HG03354 (cell line): ENCODE measurements around the gene FLT3LG.

Experiments used
- ATAC-seq: cut with Tn5 transposase; IDR thresholded peaks from one replicate; pipeline ENCODE4 v1.9.1; 2021; ENCODE audit warnings: mild to moderate bottlenecking; ENCODE audit not compliant: unreplicated experiment, poor library complexity, severe bottlenecking

Gene FLT3LG

DNA sequence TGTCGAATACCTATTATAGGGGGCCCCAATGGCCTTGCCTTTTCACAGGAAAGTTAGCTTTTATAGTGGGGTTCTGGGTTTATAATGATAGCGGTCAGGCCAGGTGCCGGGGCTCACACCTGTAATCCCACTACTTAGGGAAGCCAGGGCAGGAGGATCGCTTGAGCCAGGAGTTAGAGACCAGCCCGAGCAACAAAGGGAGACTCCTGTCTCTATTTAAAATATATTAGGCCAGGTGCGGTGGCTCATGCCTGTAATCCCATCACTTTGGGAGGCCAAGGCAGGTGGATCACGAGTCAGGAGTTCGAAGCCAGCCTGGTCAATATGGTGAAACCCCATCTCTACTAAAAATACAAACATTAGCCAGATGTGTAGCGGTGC lies 29.6 kb downstream of the FLT3LG start:
- no peak for ATAC-seq

DNA sequence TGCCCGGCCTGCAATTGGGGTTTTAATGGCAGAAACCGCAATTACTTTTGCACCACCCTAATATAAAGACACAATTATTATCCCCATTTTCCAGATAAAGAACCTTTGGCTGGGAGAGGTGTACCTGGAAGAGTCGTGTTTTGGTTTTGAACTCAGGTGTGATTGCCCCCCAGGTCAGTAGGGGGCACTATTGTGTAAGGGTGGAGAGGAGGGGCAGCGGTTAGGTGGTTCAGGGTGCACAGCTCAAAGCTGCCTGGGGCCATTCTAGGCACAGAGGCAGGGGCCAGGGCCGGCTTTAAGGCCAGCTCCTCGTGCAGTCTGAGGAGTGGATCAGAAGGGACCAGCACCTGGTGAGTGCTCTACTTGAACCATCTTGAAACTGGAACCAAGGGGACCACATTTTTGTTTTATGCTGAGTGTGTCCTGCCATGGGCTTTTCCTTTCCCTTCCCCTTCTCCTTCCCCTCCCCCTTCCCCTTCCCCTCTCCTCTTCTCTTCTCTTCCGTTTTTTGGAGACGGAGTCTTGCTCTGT lies 32.6 kb downstream of the FLT3LG start:
- ATAC-seq = no peak

DNA sequence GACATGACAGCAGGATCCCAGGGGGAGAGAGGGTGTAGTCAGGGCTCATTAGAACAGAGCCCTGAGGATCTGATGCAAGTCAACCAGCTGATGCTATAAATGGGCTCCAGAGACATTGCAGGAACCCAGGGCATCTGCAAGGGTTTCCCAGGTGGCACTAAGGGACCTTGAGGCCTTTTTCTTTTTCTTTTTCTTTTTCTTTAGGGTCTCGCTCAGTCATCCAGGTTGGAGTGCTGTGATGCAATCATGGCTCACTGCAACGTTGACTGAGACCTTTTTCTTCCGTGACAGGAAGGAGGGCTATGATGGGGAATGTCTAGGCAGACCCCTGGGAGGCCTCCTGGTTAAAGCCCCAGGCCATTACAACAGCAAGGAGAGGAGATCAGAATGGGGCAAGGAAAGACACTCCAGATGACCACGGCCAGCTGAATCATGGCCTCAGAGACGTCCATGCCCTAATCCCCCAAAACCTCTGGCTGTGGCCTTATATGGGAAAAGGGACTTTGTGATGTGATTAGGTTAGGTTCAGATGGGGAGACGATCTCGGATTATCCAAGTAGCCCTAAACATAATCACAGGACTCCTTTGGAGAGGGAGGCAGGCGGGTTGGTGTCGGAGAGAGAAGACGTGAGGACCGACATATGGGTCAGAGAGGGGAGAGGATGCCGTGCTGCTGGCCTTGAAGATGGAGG lies 33.9 kb downstream of the FLT3LG start:
- ATAC-seq = no peak

DNA sequence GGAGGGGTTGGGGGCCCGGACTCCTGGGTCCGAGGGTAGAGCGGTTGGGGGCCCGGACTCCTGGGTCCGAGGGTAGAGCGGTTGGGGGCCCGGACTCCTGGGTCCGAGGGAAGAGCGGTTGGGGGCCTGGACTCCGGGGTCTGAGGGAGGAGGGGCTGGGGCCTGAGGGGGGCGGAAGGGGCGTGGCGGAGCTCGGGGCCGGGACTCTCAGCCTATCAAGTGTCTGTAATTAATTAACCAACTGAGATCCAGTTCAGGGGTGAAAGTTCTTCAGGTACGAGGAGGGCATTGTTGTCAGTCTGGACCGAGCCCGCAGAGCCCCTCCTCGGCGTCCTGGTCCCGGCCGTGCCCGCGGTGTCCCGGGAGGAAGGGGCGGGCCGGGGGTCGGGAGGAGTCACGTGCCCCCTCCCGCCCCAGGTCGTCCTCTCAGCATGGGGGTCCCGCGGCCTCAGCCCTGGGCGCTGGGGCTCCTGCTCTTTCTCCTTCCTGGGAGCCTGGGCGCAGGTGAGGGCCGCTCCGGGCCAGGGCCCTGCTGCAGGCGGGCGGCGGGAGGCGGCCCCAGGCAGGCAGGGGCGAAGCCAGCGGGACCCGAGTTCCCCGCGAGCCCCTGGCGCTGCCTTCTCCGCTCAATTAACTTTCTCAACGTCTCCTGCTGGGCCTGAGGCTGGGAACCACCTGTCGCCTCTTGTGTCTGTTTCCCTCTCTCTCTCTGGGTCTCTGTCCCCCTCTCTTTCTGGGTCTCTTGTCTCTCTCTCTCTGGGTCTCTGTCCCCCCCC lies 39.1 kb downstream of the FLT3LG start:
- ATAC-seq = no peak

GRCh38 chr19:49513746-49514118 lies 39.7 kb downstream of the FLT3LG start:
- no peak for ATAC-seq

DNA sequence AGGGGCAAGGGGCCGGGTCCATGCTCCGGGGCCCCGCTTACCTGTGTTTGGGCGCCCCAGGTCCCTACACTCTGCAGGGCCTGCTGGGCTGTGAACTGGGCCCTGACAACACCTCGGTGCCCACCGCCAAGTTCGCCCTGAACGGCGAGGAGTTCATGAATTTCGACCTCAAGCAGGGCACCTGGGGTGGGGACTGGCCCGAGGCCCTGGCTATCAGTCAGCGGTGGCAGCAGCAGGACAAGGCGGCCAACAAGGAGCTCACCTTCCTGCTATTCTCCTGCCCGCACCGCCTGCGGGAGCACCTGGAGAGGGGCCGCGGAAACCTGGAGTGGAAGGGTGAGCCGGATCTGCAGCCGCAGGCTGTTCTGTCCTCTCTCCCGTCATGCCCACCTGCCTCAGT lies 40.1 kb downstream of the FLT3LG start:
- no peak for ATAC-seq

- no peak for ATAC-seq
These were observed 41.8 kb downstream of the FLT3LG start for GRCh38 chr19:49515767-49516166.

- no peak for ATAC-seq
These were observed 44.0 kb downstream of the FLT3LG start for GRCh38 chr19:49518033-49518432.

- ATAC-seq = no peak
These were observed 46.8 kb downstream of the FLT3LG start for GRCh38 chr19:49520705-49521319.

GRCh38 chr19:49524812-49525455 lies 50.9 kb downstream of the FLT3LG start:
- no peak for ATAC-seq

DNA sequence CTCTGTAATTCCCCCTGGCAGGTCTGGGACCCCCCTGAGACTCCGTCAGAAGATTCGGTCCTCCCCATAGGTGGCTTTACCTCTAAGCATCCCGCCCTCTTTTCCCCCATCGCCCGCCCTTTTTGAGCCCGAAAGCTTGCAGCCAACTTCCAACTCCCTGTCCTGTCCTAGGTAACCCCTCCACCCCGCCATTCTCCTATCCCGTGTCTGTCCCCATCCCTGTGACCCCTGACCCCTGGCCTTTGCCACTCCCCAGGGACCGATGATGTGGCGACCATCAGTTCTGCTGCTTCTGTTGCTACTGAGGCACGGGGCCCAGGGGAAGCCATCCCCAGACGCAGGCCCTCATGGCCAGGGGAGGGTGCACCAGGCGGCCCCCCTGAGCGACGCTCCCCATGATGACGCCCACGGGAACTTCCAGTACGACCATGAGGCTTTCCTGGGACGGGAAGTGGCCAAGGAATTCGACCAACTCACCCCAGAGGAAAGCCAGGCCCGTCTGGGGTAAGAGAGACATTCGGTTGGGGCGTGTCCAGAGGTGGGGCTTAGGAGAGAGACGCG lies 54.3 kb downstream of the FLT3LG start:
- ATAC-seq = no peak

DNA sequence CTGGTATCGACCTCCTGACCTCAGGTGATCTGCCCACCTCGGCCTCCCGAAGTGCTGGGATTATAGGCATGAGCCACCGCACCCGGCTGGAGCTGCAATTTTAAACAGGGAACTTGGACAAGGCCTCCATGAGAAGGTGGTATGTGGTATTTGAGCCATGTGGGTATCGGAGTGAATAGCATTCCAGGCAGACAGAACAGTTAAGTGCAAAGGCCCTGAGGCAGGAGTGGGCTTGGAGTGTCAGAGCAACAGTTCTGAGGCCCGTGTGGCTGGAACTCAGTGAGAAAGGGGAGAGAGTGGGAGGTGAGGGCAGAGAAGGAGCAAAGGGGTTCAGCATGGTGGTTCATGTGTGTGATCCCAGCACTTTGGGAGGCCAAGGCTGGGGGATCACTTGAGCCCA lies 56.7 kb downstream of the FLT3LG start:
- ATAC-seq = no peak

GRCh38 chr19:49533551-49534488 lies 59.8 kb downstream of the FLT3LG start:
- ATAC-seq = peak; percentile 77

DNA sequence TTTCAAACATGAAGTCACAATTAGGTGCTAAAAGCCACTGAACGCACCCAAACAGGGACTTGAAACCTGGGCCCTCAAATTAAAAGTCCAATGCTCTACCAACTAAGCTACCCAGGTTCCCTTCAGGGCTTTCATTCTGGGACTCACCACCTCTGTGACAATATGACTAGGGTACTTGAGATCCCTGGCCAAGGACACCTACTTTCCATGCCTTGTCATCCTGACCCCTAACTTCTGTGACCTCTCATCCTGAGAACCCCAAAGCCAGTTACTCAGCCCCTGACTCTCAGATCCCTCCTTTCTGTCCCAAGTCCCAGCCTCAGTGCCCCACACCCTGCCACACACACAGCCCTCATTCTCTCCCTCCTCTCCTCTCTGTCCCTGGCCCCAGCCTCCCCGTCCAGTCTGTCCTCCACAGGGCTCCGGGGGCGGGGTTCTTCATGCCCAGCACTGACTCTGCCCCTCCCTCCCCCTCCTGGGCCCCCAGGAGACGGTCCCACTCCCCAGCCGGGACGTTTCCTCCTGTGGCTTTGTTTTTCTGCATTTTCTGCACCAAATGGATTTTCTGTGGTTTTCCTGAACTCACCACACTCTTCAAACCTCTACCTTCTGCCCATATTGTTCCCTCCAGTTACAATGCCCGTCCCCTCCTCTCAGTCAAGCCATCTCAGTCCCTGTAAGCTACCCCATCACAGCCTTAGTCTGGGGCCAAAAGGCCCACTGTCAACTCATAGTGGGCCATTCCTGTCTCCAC lies 60.8 kb downstream of the FLT3LG start:
- no peak for ATAC-seq
